ENCODE data around the gene TRIM38.

TRIM38 gene

GRCh38 chr6:25916789-25917490, 45.7 kb upstream of the TRIM38 start:
- no peak for TF ChIP-seq EZH2phosphoT487 (IDR thresholded peaks at IDR 0.05; ENCODE audit: borderline replicate concordance)
- no peak for TF ChIP-seq CTCF (conservative IDR thresholded peaks at IDR 0.05; ENCODE audit: low read length)
- H3K9me2 ChIP-seq (replicated peaks; ENCODE audit: low read depth, low read length), result no peaks in the 10 kb centered on the region
- no peak overlapping the region for H3K4me3 ChIP-seq (ENCODE audit: low read length, poor library complexity, severe bottlenecking)
- H3K9me3 ChIP-seq (ENCODE audit: insufficient read depth, low read depth, low read length), result no peaks in the 10 kb centered on the region
- H4K20me1 ChIP-seq (ENCODE audit: insufficient read depth, low read length, poor library complexity, severe bottlenecking), result no peaks in the 10 kb centered on the region
- peaks cover 8% of the 10 kb centered on the region for H3K4me1 ChIP-seq (ENCODE audit: insufficient read depth, low read length, poor library complexity, severe bottlenecking)
- no peaks in the 10 kb centered on the region for H3F3A ChIP-seq (ENCODE audit: low read depth)
- H3K9ac ChIP-seq (ENCODE audit: low read depth, low read length, poor library complexity, severe bottlenecking), result no peak overlapping the region
- no peak overlapping the region for H3K4me2 ChIP-seq (ENCODE audit: low read depth, low read length, poor library complexity, severe bottlenecking)
- no peak overlapping the region for H2AFZ ChIP-seq (ENCODE audit: low read length)
- H3K36me3 ChIP-seq (ENCODE audit: insufficient read depth, low read length), result no peaks in the 10 kb centered on the region
- H3K27me3 ChIP-seq (ENCODE audit: insufficient read depth, low read length, poor library complexity, severe bottlenecking), result no peaks in the 10 kb centered on the region
- no peaks in the 10 kb centered on the region for H3K79me2 ChIP-seq (ENCODE audit: insufficient read depth, low read length)

- TF ChIP-seq CTCF (conservative IDR thresholded peaks at IDR 0.05; ENCODE audit: low read length), result no peak
- no peak for TF ChIP-seq EZH2phosphoT487 (IDR thresholded peaks at IDR 0.05; ENCODE audit: borderline replicate concordance)
- H3K36me3 ChIP-seq (ENCODE audit: insufficient read depth, low read length), result no peaks in the 10 kb centered on the region
- H3K9me3 ChIP-seq (ENCODE audit: insufficient read depth, low read depth, low read length), result no peaks in the 10 kb centered on the region
- no peaks in the 10 kb centered on the region for H4K20me1 ChIP-seq (ENCODE audit: insufficient read depth, low read length, poor library complexity, severe bottlenecking)
- H3K79me2 ChIP-seq (ENCODE audit: insufficient read depth, low read length), result no peaks in the 10 kb centered on the region
- peaks cover 6% of the 10 kb centered on the region for H3K27me3 ChIP-seq (ENCODE audit: insufficient read depth, low read length, poor library complexity, severe bottlenecking)
- no peak overlapping the region for H2AFZ ChIP-seq (ENCODE audit: low read length)
- no peak overlapping the region for H3K9ac ChIP-seq (ENCODE audit: low read depth, low read length, poor library complexity, severe bottlenecking)
- H3F3A ChIP-seq (ENCODE audit: low read depth), result no peaks in the 10 kb centered on the region
- H3K9me2 ChIP-seq (replicated peaks; ENCODE audit: low read depth, low read length), result no peaks in the 10 kb centered on the region
- peaks cover 6% of the 10 kb centered on the region for H3K4me1 ChIP-seq (ENCODE audit: insufficient read depth, low read length, poor library complexity, severe bottlenecking)
- no peak overlapping the region for H3K4me3 ChIP-seq (ENCODE audit: low read length, poor library complexity, severe bottlenecking)
- no peak overlapping the region for H3K4me2 ChIP-seq (ENCODE audit: low read depth, low read length, poor library complexity, severe bottlenecking)
Measured at GRCh38 chr6:25918083-25918683, 44.4 kb upstream of the TRIM38 start.

GRCh38 chr6:25919657-25920056, 42.9 kb upstream of the TRIM38 start:
- Histone ChIP-seq H3K4me2 (ENCODE audit: low read depth, low read length, poor library complexity, severe bottlenecking) (no peak overlapping the region), H4K20me1 (ENCODE audit: insufficient read depth, low read length, poor library complexity, severe bottlenecking) (no peaks in the 10 kb centered on the region), H3K9ac (ENCODE audit: low read depth, low read length, poor library complexity, severe bottlenecking) (no peak overlapping the region), H3F3A (ENCODE audit: low read depth) (no peaks in the 10 kb centered on the region), H2AFZ (ENCODE audit: low read length) (no peak overlapping the region), H3K36me3 (ENCODE audit: insufficient read depth, low read length) (no peaks in the 10 kb centered on the region), H3K4me1 (ENCODE audit: insufficient read depth, low read length, poor library complexity, severe bottlenecking) (peaks cover 6% of the 10 kb centered on the region), H3K4me3 (ENCODE audit: low read length, poor library complexity, severe bottlenecking) (no peak overlapping the region), H3K79me2 (ENCODE audit: insufficient read depth, low read length) (no peaks in the 10 kb centered on the region), H3K27me3 (ENCODE audit: insufficient read depth, low read length, poor library complexity, severe bottlenecking) (peaks cover 16% of the 10 kb centered on the region), H3K9me2 (replicated peaks; ENCODE audit: low read depth, low read length) (no peaks in the 10 kb centered on the region), H3K9me3 (ENCODE audit: insufficient read depth, low read depth, low read length) (no peaks in the 10 kb centered on the region)
- TF ChIP-seq EZH2phosphoT487 (IDR thresholded peaks at IDR 0.05; ENCODE audit: borderline replicate concordance) (no peak), CTCF (conservative IDR thresholded peaks at IDR 0.05; ENCODE audit: low read length) (no peak)

Measured in Loucy (cell line).